CD4-positive, alpha-beta T cell (primary cell): ENCODE results near the gene PSMB10. TPM values are rescaled to one million over a fixed set of nuclear protein-coding genes. Genes with fewer than 3 reads are reported as not detected.

ENCODE experiments used
- ATAC-seq: fragments of 200-7000 bp; cut with Tn5 transposase; one replicate; pipeline ENCODE4 v1.10.0; 2022; ENCODE audit warnings: mild to moderate bottlenecking; ENCODE audit not compliant: poor library complexity
- CTCF ChIA-PET: fragments of 350-600 bp; sonication (Branson Sonifier 250); formaldehyde crosslinking; loops from one replicate; lab custom pipeline; 2021; ENCODE audit warnings: antibody characterized with exemption, inconsistent platforms; lab: Charles Lee
- POLR2A ChIA-PET: fragments of 350-600 bp; sonication (Branson Sonifier 250); formaldehyde crosslinking; loops from one replicate; lab custom pipeline; 2021; ENCODE audit warnings: antibody characterized with exemption, inconsistent platforms; lab: Charles Lee
- DNase-seq, 14 experiments: peaks; one replicate each; pipeline ENCODE4 v3.0.0-alpha.2; 2013 to 2020; ENCODE audit warnings: mixed read lengths in 2 of 14
- H3K27ac ChIP-seq, 2 donors: one replicate each; pipeline versions ENCODE4 v1.5.1 to v1.7.0; 2013; ENCODE audit warnings: low read length in 2 of 2, low read depth in 1 of 2, mild to moderate bottlenecking in 1 of 2
- H3K27me3 ChIP-seq, 2 experiments: 1 replicate in 1 of 2; 2 replicates in 1 of 2; pipeline versions ENCODE4 v1.6.1 to v1.7.0; 2013; ENCODE audit warnings: low read length in 2 of 2, control low read depth in 1 of 2, mild to moderate bottlenecking in 1 of 2, moderate library complexity in 1 of 2; ENCODE audit not compliant: insufficient read depth in 2 of 2, control insufficient read depth in 1 of 2
- H3K36me3 ChIP-seq: one replicate; pipeline ENCODE4 v1.6.1; 2013; ENCODE audit warnings: low read length, control low read depth; ENCODE audit not compliant: insufficient read depth
- H3K4me1 ChIP-seq: one replicate; pipeline ENCODE4 v1.6.1; 2013; ENCODE audit warnings: low read length, control low read depth; ENCODE audit not compliant: insufficient read depth
- H3K4me3 ChIP-seq: one replicate; pipeline ENCODE4 v1.5.1; 2013; ENCODE audit warnings: mild to moderate bottlenecking, low read length, moderate library complexity
- H3K9me3 ChIP-seq, 2 experiments: 1 replicate in 1 of 2; 2 replicates in 1 of 2; pipeline versions ENCODE4 v1.6.1 to v1.7.0; 2013; ENCODE audit warnings: low read length in 2 of 2, mild to moderate bottlenecking in 2 of 2, control low read depth in 1 of 2, moderate library complexity in 1 of 2; ENCODE audit not compliant: control insufficient read depth in 1 of 2, insufficient read depth in 1 of 2
- H3K27ac Mint-ChIP-seq: one replicate; pipeline ENCODE4 v1.8.0; 2020; ENCODE audit warnings: mixed read lengths
- H3K27me3 Mint-ChIP-seq: one replicate; pipeline ENCODE4 v1.8.0; 2021; ENCODE audit warnings: mixed read lengths
- H3K36me3 Mint-ChIP-seq: one replicate; pipeline ENCODE4 v1.8.0; 2021; ENCODE audit warnings: low read depth, mixed read lengths
- H3K4me1 Mint-ChIP-seq: one replicate; pipeline ENCODE4 v1.8.0; 2021; ENCODE audit warnings: low read depth, mixed read lengths
- H3K4me3 Mint-ChIP-seq: one replicate; pipeline ENCODE4 v1.8.0; 2020; ENCODE audit warnings: mild to moderate bottlenecking, mixed read lengths
- H3K9me3 Mint-ChIP-seq: one replicate; pipeline ENCODE4 v1.8.0; 2020; ENCODE audit warnings: mixed read lengths
- intact Hi-C, 2 experiments: fragments of 100-400 bp; cut with DNase I in 1 of 2; cut with micrococcal nuclease in 1 of 2; formaldehyde crosslinking; loops; one replicate each; pipeline versions ENCODE4 v1.15.1 to v1.9.0; 2023 to 2025; cut with DNase I, micrococcal nuclease
- polyA plus RNA-seq, 2 donors: library from polyadenylated mRNA; unstranded; fragments of 120-200 nt; gene quantifications; one replicate each; pipeline ENCODE4 v1.2.1, GENCODE V29; 2013
- total RNA-seq, 174 experiments: library from RNA in 2 of 174; stranded (reverse) in 2 of 174; gene quantifications; one replicate each; pipeline ENCODE4 v1.2.3 and lab custom pipeline; 2021 to 2026
- TF ChIP-seq, protein P1 (sequence below): fragments of 200-600 bp; IDR thresholded peaks from one replicate; pipeline ENCODE4 v1.8.0; 2022; ENCODE audit warnings: antibody characterized with exemption, mild to moderate bottlenecking

PSMB10 gene
- total RNA-seq (10 to 100 TPM; 68.7 to 71.6 TPM), total RNA-seq (lab: John Stamatoyannopoulos, UW) (12.2 to 66.8 (median 30.3) reads per million in 172 experiments)
- 184 TPM for polyA plus RNA-seq (2013, experiment 1 of 2)
- polyA plus RNA-seq (2013, experiment 2 of 2): 148 TPM

DNA sequence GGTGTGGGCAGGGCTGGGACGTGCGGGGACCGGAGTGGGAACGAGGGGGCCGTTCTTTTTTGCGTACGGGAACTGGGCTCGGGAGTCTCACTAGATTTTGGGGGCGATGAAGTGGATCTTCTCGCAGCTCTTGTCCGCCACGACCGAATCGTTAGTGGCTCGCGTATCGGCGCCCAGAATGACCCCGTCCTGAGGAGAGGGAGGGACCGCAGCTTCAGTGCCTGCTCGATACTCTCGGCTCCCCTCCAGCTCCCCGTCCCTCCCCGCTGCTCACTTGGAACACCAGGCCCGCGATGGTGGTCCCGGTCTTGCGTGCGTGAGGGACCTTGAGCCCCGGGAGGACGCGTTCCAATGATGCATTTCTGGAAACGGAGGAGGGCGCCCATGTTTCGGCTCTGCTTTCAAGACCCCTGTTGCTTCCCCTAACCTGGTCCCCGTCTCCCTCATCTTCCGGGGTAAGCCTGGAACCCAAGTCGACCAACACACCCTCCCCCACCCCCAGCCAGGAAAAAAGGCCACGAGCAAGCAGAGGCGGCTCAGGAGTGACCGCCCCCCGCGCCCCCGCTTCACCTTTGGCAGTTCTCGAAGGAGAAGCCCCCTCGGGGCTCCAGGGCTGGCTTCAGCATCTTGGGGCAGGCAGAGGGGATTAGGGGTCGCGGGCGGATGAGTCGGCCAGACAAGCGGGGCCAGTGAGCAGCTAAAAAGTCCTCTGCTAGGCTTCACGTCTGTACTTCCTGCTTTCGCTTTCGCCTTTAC lies at the start of gene PSMB10:
Gene PSMB10 (minus strand): TSS at position 727 of the 756 bp plus-strand sequence. CDS start 101 bp downstream, at position 626.
- Mint-ChIP-seq H3K4me3 (peak within 1 kb of the TSS; percentile 98), H3K27ac (peak within 1 kb of the TSS; percentile 95), H3K9me3 (no peaks in the 10 kb centered on the region), H3K4me1 (peaks cover 40% of the 10 kb centered on the region), H3K27me3 (no peaks in the 10 kb centered on the region), H3K36me3 (peaks cover 49% of the 10 kb centered on the region)
- ChIA-PET POLR2A (interaction anchor here (0.7 to 3.8 kb wide), 47 partner anchors 8 to 455 kb away, joined by 3 to 44 read pairs (median 5); partner anchors contain the start of genes ACD, ATP6V0D1, CARMIL2 and CENPT), CTCF (interaction anchor here (1.0 to 2.7 kb wide), 6 partner anchors 52 to 415 kb away, joined by 3 to 10 read pairs (median 5); partner anchors contain the start of genes DDX28 and DUS2)
- Histone ChIP-seq H3K36me3 (peaks cover 33% of the 10 kb centered on the region), H3K27me3 (no peaks in the 10 kb centered on the region), H3K4me3 (peak within 1 kb of the TSS; percentile 96), H3K4me1 (peaks cover 54% of the 10 kb centered on the region), H3K9me3 (no peaks in the 10 kb centered on the region), H3K27ac (peak within 1 kb of the TSS; percentile 84 to 89)
- DNase-seq (peak in 11 of 14 experiments; percentile 10 to 73 (median 34)), ATAC-seq (peak; percentile 47)
- TF ChIP-seq, protein P1, sequence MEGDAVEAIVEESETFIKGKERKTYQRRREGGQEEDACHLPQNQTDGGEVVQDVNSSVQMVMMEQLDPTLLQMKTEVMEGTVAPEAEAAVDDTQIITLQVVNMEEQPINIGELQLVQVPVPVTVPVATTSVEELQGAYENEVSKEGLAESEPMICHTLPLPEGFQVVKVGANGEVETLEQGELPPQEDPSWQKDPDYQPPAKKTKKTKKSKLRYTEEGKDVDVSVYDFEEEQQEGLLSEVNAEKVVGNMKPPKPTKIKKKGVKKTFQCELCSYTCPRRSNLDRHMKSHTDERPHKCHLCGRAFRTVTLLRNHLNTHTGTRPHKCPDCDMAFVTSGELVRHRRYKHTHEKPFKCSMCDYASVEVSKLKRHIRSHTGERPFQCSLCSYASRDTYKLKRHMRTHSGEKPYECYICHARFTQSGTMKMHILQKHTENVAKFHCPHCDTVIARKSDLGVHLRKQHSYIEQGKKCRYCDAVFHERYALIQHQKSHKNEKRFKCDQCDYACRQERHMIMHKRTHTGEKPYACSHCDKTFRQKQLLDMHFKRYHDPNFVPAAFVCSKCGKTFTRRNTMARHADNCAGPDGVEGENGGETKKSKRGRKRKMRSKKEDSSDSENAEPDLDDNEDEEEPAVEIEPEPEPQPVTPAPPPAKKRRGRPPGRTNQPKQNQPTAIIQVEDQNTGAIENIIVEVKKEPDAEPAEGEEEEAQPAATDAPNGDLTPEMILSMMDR: no peak
- intact Hi-C loops: loop anchor here (1.0 to 5.0 kb wide), 7 partner anchors 32 to 106 kb away; partner anchors contain the start of genes SLC12A4 (in 2 of the 2), DDX28 (in 1 of the 2), DUS2 (in 1 of the 2) and NUTF2 (in 1 of the 2)

DNA sequence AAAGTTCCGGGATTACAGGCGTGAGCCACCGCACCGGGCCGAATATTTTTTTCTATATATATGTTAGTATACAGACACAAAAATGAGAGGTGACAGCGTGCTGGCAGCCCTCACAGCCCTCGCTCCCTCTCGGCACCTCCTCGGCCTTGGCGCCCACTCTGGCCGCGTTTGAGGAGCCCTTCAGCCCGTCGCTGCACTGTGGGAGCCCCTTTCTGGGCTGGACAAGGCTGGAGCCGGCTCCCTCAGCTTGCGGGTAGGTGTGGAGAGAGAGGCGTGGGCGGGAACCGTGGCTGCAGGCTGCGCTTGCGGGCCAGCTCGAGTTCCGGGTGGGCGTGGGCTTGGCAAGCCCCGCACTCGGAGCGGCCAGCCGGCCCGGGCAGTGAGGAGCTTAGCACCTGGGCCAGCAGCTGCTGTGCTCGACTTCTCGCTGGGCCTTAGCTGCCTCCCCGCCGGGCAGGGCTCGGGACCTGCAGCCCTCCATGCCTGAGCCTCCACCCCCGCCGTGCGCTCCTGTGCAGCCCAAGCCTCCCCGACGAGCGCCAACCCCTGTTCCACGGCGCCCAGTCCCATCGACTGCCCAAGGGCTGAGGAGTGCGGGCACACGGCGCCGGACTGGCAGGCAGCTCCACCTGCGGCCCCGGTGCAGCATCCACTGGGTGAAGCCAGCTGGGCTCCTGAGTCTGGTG lies 45.5 kb upstream of the PSMB10 start:
- intact Hi-C loops: loop anchor here in 1 of 2 experiments (2.0 kb wide), 1 partner anchor 13 kb away; the partner anchor contains the start of gene SLC12A4
- H3K27me3 Mint-ChIP-seq: no peaks in the 10 kb centered on the region
- no peaks in the 10 kb centered on the region for H3K27me3 ChIP-seq
- peaks cover 24% of the 10 kb centered on the region for H3K4me1 Mint-ChIP-seq
- H3K9me3 ChIP-seq: no peaks in the 10 kb centered on the region
- DNase-seq: no peak
- ATAC-seq: no peak
- TF ChIP-seq, protein P1: no peak
- ChIA-PET CTCF (interaction anchor here (1.9 to 2.2 kb wide), 2 partner anchors 59 to 165 kb away, joined by 3 to 4 read pairs; no protein-coding TSS in a partner anchor), POLR2A (interaction anchor here (1.0 to 2.7 kb wide), 4 partner anchors 10 to 41 kb away, joined by 3 to 16 read pairs (median 5); partner anchors contain the start of genes DDX28, DUS2 and SLC12A4)
- H3K4me3 Mint-ChIP-seq: no peak overlapping the region
- H3K4me1 ChIP-seq: peaks cover 23% of the 10 kb centered on the region
- H3K9me3 Mint-ChIP-seq: no peaks in the 10 kb centered on the region
- H3K27ac ChIP-seq: no peak overlapping the region
- H3K4me3 ChIP-seq: no peak overlapping the region
- H3K27ac Mint-ChIP-seq: no peak overlapping the region
- H3K36me3 ChIP-seq: no peaks in the 10 kb centered on the region
- no peaks in the 10 kb centered on the region for H3K36me3 Mint-ChIP-seq
